Stimulated activated CD4-positive, alpha-beta T cell treated with anti-CD3 and anti-CD28 coated beads, Interleukin-12 subunit alpha, Interleukin-12 subunit beta, amount 100 ng/mL, for 48 hours (primary cell): ENCODE results near the gene CTNNA3.

Source experiments
- DNase-seq, 3 donors: peaks; one replicate each; pipeline ENCODE4 v3.0.0-alpha.2; 2020; ENCODE audit warnings: low read depth in 2 of 3, low spot score in 1 of 3

The CTNNA3 gene

DNA sequence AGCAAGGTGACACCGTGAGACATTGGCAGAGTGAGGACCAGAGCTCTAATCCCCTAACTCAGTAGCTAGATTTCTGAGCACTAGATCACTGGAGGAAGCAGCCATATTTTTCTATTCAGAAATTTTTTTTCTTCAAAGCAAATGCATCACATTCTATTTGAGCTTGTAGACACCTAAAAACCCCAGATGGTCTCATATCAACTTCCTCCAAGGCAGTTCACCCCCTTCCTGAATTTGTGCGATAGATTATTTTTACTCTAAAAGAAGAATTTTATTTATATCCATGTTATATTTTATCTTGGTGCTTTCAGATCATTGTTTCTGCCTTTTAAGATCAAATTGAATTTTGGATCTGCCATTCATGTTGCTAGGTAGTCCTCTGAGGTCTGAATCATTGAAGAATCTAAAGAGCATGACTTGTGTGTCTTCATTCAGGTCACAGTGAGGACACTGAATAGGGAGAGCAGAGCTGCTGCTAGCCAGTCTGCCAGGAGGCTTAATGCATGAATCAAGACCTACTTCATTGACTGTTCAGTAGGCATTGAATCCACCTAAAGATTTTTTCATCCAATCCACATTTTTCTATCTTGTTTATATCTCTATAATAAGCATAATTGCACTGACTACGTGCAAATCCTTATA is 863.1 kb downstream of the CTNNA3 start:
- DNase-seq = no peak

DNA sequence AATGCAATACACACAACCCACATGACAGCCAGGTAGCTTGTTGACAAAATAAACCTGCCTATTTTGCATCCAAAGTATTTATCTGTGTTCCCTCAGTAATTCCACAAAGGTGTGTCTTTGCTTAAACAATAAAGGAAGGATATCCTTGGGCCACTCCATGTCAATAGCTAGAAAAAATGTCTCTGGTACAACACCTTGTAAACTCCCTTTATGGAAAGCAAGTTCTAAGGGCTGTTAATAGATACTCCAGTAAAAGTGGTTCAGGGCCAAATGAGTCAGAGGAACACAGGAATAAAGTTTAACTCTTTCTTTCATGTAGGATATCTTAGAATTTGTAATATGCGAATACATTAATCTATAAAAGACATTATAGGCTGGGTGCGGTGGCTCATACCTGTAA is 867.0 kb downstream of the CTNNA3 start:
- no peak for DNase-seq

DNA sequence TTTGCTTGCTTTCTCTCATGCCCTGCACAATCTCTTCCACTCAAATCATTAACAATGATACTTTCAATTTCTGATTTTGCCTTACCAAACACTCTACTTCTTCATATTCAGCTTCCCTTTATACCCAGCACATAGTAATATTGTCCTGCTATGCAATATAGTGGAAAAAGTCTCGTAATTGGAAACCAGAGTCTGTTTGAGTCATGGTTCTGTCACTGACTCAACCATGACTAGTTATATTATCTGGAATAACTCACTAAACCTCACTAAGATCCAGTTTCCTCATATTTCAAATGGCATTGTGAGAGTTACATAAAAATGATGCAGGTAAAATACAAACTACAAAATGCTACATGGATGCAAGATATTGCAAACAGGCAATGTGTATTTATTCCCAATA is 868.6 kb downstream of the CTNNA3 start:
- DNase-seq = no peak

DNA sequence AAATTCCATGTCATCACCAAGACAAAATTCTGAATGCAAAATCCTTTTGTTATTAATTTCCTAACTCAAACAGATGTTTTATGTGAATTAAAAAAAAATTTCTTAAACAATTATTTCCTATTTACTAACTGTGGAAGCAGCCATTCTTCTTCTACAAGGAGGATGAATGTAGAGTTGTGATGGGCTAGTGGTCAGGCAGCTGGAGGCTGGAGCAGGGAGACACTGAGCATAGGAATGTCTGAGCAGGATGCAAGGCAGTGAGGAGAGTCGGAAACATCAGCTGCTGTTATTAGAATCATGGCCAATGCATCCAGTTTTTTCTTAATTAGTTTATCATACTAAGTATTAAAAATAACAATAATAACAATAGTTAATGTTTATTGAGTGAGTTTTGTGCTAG is 872.7 kb downstream of the CTNNA3 start:
- no peak for DNase-seq

DNA sequence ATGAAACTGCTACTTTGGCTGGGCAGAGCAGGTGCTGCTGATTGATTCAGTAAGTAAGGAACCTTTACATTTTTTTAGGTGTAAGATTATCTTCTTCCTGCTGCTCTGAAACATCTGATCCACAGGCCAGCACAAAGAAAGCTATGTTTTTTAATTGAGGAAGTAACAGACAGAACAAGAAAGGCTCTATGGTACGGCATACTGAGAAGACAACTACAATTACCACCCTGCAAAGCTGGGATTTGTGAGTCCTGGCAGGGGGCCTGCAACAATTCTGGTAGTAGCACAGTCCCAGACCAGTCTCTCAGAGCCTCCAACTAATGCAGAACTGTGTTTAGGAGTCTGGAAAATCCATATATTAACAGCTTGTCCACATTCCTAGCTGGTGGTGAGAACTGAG is 873.2 kb downstream of the CTNNA3 start:
- DNase-seq = no peak

DNA sequence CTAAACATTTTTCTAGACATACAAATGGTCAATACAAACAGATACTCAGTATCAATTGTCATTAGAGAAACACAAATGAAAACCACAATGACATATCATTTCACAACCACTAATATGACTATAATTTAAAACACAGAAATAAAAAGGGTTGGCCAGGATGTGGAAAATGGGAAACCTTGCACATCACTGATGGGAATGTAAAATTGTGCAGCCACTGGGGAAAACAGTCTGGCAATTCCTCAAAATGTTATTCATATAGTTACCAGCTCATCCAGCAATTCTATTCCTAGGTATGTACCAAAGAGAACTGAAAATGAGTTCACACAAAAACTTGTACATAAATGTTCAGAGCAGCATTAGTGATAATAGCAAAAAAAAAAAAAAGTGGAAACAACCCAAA is 876.3 kb downstream of the CTNNA3 start:
- DNase-seq = no peak

DNA sequence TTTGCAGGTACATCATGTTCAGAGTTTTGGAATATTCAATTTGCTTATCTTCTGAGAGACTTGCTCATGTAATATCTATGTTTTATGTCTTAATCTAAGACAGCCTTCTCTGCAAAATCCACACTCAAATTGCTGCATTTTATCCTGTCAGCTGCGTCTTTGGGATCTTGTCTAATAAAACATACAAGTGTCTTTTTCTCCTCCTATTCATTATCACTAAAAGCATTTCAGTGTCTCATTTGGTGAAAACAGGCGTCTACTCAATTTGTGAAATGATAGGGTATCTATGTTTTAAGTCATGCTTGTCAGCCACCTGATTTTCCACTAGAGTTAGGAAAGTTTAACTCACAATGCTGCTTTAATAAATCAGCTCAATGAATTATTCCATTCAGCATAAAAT is 882.9 kb downstream of the CTNNA3 start:
- no peak for DNase-seq

DNA sequence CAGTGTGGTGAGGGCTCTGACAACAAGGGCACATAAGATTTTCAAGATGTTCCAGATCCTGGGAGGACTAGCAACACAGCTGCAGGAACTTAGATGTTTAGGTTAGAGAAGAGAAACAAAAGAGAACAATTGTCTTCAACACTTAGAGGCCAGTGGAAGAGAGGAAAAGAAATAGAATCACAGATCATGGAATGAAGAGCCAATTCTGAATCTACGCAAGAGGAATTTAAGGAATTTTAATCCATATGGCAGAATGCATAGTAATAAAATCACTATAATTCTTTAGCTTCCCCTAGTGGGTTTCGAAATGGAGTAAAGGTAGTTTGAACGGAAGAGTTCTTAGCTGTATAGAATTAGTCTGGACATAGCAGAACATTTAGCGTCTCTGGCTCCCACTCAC is 884.8 kb downstream of the CTNNA3 start:
- DNase-seq = no peak

DNA sequence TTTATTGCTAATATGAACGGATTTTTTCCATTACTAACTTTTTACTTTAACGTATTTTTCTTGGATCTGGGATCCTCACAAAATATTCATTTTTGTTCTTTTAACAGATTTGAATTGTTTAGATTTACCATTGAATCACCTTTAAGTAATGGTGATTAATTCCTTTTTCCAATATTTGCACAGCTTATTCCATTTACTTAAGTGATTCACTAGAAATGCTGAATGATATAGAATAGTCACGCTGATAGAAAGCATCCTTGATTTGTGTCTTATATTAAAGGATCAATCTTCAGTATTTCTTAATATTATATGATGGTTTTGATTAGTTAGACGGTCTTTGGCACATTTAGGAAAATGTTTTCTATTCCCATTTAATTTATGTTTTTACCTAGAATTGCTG is 886.6 kb downstream of the CTNNA3 start:
- no peak for DNase-seq

DNA sequence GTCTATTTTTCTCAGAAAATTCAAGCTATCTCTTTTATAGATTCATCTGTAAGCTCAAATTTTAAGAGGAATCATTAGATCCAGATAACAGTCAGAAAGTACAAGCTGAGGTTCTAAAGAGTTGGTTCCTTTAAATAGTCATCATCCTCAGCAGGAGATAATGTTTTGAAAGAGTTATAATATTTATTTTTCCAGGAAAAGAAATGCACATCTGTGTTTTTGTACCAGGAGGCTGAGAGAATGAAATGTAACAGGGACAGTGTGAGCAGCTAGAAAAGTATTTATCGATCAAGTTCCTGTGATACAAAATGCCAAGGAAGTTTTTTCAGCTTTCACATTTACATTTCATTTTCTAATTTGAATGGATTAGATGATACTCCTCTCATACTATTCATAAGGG is 890.4 kb downstream of the CTNNA3 start:
- DNase-seq = no peak

DNA sequence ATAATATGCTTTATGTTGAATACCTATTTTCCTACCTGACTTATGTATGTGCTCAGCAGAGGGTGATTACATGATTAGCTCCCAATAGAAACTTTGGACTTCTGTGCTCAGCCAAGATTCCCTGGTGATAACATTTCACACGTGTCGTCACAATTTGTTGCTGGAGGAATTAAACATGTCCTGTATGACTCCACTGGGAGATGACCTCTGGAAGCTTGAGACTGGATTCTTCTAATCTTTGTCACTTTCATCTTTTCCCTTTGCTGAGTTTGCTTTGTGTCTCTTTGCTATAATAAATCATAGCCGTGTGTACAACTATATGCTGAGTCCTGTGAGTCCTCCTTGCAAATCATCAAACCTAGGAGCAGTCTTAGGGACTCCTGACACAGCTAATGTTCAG is 891.0 kb downstream of the CTNNA3 start:
- DNase-seq = no peak

DNA sequence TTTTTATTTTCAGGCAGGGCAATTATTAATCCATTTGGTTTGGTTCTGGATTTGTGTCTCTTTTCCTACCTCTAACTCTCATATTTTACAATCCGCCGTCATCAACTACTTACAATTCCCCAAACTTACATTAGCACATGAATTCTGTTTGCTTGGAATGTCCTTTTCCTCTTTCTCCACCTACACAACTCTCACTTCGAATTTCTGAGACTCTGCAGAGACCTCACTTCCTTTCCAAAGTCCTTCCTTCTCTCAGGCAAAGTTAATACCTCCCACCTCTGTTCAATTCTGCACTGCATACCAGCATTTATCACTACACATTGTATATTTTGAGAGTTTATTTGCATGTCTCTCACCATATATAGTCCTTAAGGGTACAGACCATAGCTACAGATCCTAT is 892.8 kb downstream of the CTNNA3 start:
- no peak for DNase-seq

DNA sequence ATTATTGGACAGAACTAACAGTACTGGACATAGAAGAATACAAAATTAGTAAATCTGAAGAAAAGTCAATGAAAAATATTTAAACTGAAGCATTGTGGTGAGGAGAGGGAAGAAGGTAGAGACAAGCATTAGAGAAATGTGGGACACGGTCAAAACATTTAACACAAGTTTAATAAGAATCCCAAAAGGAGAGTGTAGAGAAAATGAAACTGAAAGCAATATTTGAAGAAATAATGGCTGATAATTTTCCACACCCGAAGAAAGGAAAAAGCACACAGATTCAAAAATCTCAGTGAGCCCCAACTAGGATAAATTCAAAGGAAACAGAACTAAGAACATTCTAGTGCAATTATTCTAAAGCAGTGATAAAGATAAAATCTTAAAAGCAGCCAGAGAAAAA is 896.5 kb downstream of the CTNNA3 start:
- DNase-seq = no peak

DNA sequence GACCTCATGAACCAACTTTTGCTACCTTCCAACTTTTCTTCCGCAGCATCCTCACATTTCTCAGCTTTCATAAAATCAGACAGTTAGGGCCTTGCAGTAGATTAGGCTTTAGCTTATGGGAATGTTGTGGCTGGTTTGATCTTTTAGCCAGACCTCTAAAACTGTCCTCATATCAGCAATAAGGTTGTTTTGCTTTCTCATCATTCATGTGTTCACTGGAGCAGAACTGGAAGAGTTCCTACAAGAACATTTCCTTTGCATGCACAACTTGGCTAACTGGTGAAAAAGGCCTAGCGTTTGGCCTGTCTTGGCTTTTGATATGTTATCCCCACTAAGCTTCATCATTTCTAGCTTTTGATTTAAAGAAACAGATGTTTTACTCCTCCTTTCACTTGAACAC is 900.1 kb downstream of the CTNNA3 start:
- no peak for DNase-seq

DNA sequence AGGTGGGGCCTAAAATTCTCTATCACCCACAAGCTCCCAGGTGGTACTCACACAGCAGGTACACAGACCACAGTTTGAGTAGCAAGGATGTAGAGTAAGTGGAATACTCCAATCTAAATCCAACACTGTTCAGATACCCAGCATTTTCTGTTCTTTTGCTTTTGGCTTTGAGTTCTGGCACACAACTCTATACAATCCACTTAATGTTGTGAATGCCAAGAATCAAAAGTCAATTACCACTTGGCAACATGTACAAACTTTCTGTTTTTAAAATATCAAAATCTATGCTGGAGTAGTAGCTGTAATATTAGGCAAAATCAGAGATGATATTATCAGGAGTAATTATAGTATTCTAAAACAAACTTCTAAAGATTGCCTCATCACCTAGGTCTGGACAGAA is 903.6 kb downstream of the CTNNA3 start:
- no peak for DNase-seq

DNA sequence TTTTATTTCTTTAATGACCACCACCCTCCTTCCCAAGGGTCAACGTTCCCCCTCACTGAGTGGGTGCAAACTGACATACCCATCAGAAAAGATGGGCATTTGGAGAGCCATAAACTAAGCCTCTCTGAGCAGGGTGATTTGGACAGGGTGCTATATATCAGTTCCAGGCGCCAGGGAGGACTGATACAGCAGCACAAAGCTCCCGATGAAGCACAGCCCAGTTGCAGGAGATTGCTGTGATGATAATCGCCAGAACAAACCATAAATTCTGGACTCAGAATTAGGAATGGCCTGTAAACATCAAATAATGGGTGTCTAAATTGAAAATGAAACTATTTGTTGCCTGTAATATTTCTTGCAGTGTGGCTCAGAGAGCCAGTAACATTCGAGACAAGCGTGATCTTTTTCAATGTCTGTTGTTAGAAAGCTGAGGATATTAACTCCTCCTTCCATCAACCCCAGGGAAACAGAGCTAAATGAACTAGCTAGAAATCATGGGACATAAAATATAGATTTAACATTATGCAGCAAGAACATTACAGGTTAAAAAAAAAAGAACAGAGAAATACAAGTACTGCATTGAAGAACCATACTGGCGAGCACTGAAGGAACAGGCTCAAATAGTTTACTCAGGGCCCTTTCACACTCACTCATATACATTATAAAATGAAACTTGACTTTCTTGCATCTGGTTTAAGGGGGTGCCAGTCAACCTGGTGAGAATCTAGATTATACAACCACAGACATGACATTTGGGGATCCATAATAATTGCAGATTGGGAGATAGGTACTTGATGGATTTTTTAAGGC is 907.6 kb downstream of the CTNNA3 start:
- DNase-seq = no peak

DNA sequence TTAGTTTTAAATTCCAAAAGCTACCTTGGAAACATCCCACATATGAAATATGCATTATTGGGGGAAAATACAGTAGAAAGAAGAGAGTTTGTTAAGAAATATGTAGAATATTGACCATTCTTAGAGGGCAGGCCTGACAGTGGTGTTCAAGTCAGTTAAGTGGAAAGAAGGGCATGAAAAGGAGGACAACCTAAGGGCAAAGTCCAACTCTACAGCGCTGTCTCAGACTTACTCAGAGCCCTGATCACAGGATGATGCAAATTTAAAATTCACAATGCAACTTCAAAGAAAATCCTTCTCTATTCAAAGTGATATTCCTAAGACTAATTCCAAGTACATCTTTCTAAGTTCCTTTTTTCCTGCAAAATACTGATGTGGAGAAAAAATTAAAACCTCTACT is 909.3 kb downstream of the CTNNA3 start:
- no peak for DNase-seq

DNA sequence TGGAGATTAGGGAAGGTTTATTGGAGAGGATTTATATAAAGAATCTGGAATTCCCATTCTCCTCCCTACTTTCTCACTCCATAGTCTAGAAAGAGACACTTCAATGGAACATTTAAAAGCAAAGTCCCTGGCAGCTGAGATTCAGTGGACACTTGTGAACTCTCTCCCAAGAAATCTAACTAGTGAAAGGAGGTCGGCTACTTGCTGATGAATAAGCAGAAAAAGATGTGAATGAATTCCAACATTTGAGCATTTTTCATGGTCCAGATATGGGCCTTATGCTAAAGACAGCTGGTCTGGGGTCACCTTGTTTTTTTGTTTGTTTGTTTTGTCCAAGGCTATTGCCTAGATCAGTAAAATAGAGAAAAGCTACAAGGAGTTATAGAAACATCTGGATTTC is 911.2 kb downstream of the CTNNA3 start:
- no peak for DNase-seq

DNA sequence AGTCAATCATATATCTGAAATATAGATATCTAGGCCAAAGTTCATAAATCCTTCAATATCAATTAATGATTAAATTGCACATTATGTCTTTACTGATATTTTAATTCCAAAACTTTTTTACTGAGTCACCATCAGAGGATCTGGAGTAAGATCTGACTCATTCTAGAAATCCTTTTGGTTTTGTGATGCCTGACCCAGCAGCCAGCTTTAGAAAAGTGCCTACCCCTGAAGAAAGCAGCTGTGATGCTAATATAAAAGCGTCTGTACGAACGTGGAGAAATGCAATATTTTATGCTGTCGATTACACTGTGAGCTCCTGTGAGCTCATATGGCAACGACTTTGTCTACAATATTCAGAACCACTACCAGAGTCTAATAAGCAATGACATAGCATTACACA is 912.7 kb downstream of the CTNNA3 start:
- no peak for DNase-seq

DNA sequence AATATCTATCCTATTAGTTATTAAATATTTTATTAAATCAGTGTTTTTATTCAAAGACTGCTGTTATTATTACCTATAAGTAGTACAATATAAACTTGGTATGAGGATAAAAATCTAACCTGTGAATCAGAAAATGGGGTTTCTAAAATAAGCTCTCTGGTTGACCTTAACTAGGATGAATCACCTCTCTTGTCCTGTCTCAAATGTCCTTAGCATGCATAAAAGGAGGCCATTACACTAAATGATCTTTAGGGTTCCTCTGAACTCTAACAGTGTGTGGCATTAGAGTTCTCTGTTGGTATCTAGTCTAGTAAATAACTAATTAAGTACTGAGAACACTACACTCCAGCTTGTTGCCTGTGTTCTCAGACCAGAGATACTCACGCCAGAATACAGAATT is 913.2 kb downstream of the CTNNA3 start:
- no peak for DNase-seq

DNA sequence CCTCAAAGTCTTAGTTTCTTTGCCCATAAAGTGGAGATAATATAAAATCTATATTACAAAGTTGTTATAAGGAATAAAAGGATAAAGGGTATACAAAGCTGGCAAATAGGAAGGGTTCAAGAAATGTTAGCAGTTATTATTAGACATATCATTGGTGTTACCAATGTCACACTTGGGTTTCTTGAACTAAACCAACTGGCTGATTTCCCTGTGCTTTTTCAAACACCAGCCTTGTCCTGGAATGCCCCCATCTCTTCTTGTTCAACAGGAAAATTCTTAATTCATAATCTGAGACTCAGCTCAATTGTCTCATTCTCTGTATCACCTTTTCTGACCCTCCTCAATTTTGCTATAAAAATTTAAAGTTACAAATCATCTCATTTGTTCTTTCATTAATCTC is 913.9 kb downstream of the CTNNA3 start:
- no peak for DNase-seq

DNA sequence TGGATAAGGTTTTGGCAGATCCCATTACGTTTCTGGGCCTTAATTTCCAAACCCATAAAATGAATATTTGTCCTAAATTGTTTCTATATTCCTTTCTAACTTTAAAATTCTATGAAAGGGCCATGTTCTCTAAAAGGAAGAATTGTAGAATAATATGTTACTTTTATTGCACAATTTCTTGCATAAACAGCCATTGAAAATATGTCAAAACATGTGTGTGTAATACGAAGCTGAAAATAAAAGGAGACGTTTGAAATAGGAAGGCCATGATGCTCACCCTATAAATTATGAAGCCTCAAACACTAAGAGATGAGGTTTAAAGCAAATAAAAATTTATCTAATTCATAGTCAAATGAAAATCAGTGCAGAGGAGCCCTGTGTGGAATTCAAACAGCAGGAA is 915.2 kb downstream of the CTNNA3 start:
- no peak for DNase-seq

DNA sequence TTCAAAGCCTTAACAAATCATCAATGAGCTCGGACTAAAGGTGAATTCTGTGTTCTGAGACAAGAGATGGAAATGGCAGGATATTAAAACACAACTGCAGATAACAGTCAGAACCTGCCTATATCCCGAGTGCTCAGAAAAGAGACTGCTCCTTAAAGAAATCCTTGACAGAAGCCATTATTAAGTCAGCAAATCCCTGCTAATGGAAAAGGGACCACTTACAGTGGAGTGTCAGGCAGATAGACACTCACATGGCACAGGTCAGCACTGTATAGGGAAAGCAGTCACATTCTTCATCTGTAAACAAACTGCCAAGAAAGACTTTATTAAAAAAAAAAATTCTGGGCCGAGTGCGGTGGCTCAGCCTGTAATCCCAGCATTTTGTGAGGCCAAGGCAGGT is 917.6 kb downstream of the CTNNA3 start:
- DNase-seq = no peak
